Measurements from ENCODE around the gene MLC1.
A peak's percentile ranks its signal among the peaks of the same experiment; 100 is the strongest.

MLC1 gene

GRCh38 chr22:50115693-50116092, 30.5 kb upstream of the MLC1 start:
- no peak overlapping the region for H3K4me3 ChIP-seq (ENCODE audit: low read length, poor library complexity, severe bottlenecking)
- no peaks in the 10 kb centered on the region for H3K79me2 ChIP-seq (ENCODE audit: insufficient read depth, low read length)
- TF ChIP-seq EZH2phosphoT487 (IDR thresholded peaks at IDR 0.05; ENCODE audit: borderline replicate concordance) (no peak), CTCF (conservative IDR thresholded peaks at IDR 0.05; ENCODE audit: low read length) (no peak)

GRCh38 chr22:50114221-50115021, 29.2 kb upstream of the MLC1 start:
- H3K9ac ChIP-seq (ENCODE audit: low read depth, low read length, poor library complexity, severe bottlenecking), result no peak overlapping the region
- no peaks in the 10 kb centered on the region for H3K9me2 ChIP-seq (replicated peaks; ENCODE audit: low read depth, low read length)
- H2AFZ ChIP-seq (ENCODE audit: low read length), result no peak overlapping the region
- H4K20me1 ChIP-seq (ENCODE audit: insufficient read depth, low read length, poor library complexity, severe bottlenecking), result no peaks in the 10 kb centered on the region
- H3K9me3 ChIP-seq (ENCODE audit: insufficient read depth, low read depth, low read length), result no peaks in the 10 kb centered on the region
- no peak overlapping the region for H3K4me3 ChIP-seq (ENCODE audit: low read length, poor library complexity, severe bottlenecking)
- no peaks in the 10 kb centered on the region for H3K36me3 ChIP-seq (ENCODE audit: insufficient read depth, low read length)
- TF ChIP-seq CTCF (conservative IDR thresholded peaks at IDR 0.05; ENCODE audit: low read length) (no peak), EZH2phosphoT487 (IDR thresholded peaks at IDR 0.05; ENCODE audit: borderline replicate concordance) (no peak)
- H3F3A ChIP-seq (ENCODE audit: low read depth), result no peaks in the 10 kb centered on the region
- H3K4me1 ChIP-seq (ENCODE audit: insufficient read depth, low read length, poor library complexity, severe bottlenecking), result peaks cover 26% of the 10 kb centered on the region
- H3K4me2 ChIP-seq (ENCODE audit: low read depth, low read length, poor library complexity, severe bottlenecking), result no peak overlapping the region
- H3K27me3 ChIP-seq (ENCODE audit: insufficient read depth, low read length, poor library complexity, severe bottlenecking), result no peaks in the 10 kb centered on the region
- H3K79me2 ChIP-seq (ENCODE audit: insufficient read depth, low read length), result no peaks in the 10 kb centered on the region

More at GRCh38 chr22:50115693-50116092, 30.5 kb upstream of the MLC1 start:
- no peaks in the 10 kb centered on the region for H3K36me3 ChIP-seq (ENCODE audit: insufficient read depth, low read length)
- H4K20me1 ChIP-seq (ENCODE audit: insufficient read depth, low read length, poor library complexity, severe bottlenecking), result no peaks in the 10 kb centered on the region
- no peaks in the 10 kb centered on the region for H3K27me3 ChIP-seq (ENCODE audit: insufficient read depth, low read length, poor library complexity, severe bottlenecking)
- no peak overlapping the region for H3K9ac ChIP-seq (ENCODE audit: low read depth, low read length, poor library complexity, severe bottlenecking)
- H3K9me2 ChIP-seq (replicated peaks; ENCODE audit: low read depth, low read length), result no peaks in the 10 kb centered on the region
- no peak overlapping the region for H3K4me2 ChIP-seq (ENCODE audit: low read depth, low read length, poor library complexity, severe bottlenecking)
- no peaks in the 10 kb centered on the region for H3F3A ChIP-seq (ENCODE audit: low read depth)
- H2AFZ ChIP-seq (ENCODE audit: low read length), result no peak overlapping the region
- H3K9me3 ChIP-seq (ENCODE audit: insufficient read depth, low read depth, low read length), result no peaks in the 10 kb centered on the region
- peaks cover 26% of the 10 kb centered on the region for H3K4me1 ChIP-seq (ENCODE audit: insufficient read depth, low read length, poor library complexity, severe bottlenecking)

DNA sequence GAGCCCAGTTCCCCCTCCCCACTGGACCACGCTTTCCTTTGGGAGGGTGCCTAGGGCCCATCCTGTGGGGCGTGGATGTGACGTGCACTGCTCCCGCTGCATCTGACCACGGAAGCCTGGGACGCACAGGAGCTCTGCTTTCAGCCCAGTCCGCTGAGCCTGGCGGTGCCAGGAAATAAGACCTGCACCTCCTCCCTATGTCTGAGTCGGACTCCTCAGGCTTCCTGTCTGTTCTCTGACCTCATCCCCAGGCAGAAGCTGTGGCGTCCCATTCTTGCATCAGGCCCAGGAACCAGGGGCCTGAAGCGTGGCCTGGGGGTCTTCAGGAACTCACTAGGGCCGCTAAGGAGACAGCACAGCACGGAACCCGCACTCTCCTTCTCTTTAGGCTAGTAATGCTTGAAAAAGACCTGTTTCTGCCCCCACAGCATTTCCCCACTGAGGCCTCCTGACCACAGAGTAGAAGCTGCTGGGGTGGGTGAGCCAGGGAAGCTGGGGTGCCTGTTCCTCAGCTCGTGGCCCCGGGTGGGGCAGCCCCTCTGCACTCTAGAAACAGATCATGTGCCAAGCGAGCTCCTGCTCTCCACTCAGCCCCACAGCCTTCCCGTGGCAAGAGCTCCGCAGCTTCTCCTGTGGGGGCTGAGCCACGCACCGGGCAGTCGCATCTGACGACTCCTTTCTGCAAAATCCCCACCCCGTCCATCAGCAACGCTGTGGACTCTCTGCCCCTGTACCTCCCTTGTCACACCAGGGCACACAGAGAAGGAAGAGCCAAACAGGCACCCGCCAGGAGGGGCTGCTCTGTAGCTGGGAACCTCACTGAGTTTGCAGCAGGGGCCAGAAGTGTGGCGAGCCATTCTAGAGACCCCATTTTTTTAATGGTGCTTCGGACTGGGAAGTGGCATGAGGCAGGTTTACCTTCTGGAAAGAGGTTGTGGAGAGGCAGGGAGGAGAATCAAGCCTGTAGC, 27.2 kb upstream of the MLC1 start:
- H3K4me3 ChIP-seq (ENCODE audit: low read length, poor library complexity, severe bottlenecking), result no peak overlapping the region
- peak overlapping the region; percentile 33 for H3K4me2 ChIP-seq (ENCODE audit: low read depth, low read length, poor library complexity, severe bottlenecking)
- peaks cover 26% of the 10 kb centered on the region for H3K4me1 ChIP-seq (ENCODE audit: insufficient read depth, low read length, poor library complexity, severe bottlenecking)
- H3K27me3 ChIP-seq (ENCODE audit: insufficient read depth, low read length, poor library complexity, severe bottlenecking), result no peaks in the 10 kb centered on the region
- no peak for TF ChIP-seq CTCF (conservative IDR thresholded peaks at IDR 0.05; ENCODE audit: low read length)
- TF ChIP-seq EZH2phosphoT487 (IDR thresholded peaks at IDR 0.05; ENCODE audit: borderline replicate concordance), result no peak
- H3K9me2 ChIP-seq (replicated peaks; ENCODE audit: low read depth, low read length), result no peaks in the 10 kb centered on the region
- H3K79me2 ChIP-seq (ENCODE audit: insufficient read depth, low read length), result no peaks in the 10 kb centered on the region
- no peaks in the 10 kb centered on the region for H3K9me3 ChIP-seq (ENCODE audit: insufficient read depth, low read depth, low read length)
- no peaks in the 10 kb centered on the region for H4K20me1 ChIP-seq (ENCODE audit: insufficient read depth, low read length, poor library complexity, severe bottlenecking)
- peak overlapping the region; percentile 47 for H3K9ac ChIP-seq (ENCODE audit: low read depth, low read length, poor library complexity, severe bottlenecking)
- H3F3A ChIP-seq (ENCODE audit: low read depth), result no peaks in the 10 kb centered on the region
- H2AFZ ChIP-seq (ENCODE audit: low read length), result peak overlapping the region; percentile 53
- H3K36me3 ChIP-seq (ENCODE audit: insufficient read depth, low read length), result no peaks in the 10 kb centered on the region
